ENCODE results near the gene MLH1.

- no peak for TF ChIP-seq EZH2phosphoT487 (IDR thresholded peaks at IDR 0.05; ENCODE audit: low read depth, severe bottlenecking, unreplicated experiment)
- TF ChIP-seq CTCF (IDR thresholded peaks at IDR 0.05; ENCODE audit: poor library complexity): no peak
- TF ChIP-seq EZH2 (IDR thresholded peaks at IDR 0.05; ENCODE audit: borderline replicate concordance): no peak
These were observed 37.3 kb downstream of the MLH1 start for GRCh38 chr3:37030588-37030987.

All from hepatocyte (in vitro differentiated cells).